HCT116 (cell line): ENCODE measurements around the gene GATM. TPM values are rescaled to one million over a fixed set of nuclear protein-coding genes. Genes with fewer than 3 reads are reported as not detected.

Experiments
- ATAC-seq: fragments of 200-7000 bp; cut with Tn5 transposase; 2 replicates; pipeline ENCODE4 v1.9.1; 2020; ENCODE audit warnings: mild to moderate bottlenecking, moderate library complexity
- BruUV-seq: library from RNA; stranded (reverse); fragments of 400-500 nt; replicated peaks from 2 replicates; lab custom pipeline; 2021; lab: Mats Ljungman, UMichigan
- CTCF ChIA-PET: fragments of 300-600 bp; sonication (Branson Sonifier 250); formaldehyde crosslinking; loops from one replicate; lab custom pipeline; 2021; ENCODE audit warnings: antibody characterized with exemption; lab: Charles Lee
- POLR2A ChIA-PET: fragments of 300-600, 350-600 bp; sonication (Branson Sonifier 250); formaldehyde crosslinking; loops from one replicate; lab custom pipeline; 2021; ENCODE audit warnings: antibody characterized with exemption; lab: Charles Lee
- RAD21 ChIA-PET, 2 experiments: fragments of 300-600 bp; sonication (Branson Sonifier 250); formaldehyde crosslinking; loops; one replicate each; lab custom pipeline; 2023; ENCODE audit warnings: low total read pairs in 2 of 2; ENCODE audit not compliant: uncharacterized antibody in 2 of 2, unreplicated experiment in 2 of 2, low non-redundant PET in 1 of 2; lab: Charles Lee
- DNase-seq: peaks from one replicate; pipeline ENCODE4 v3.0.0-alpha.2; 2010; ENCODE audit warnings: low read depth, low spot score
- H2AFZ ChIP-seq: fragments of 200-600 bp; shearing (Covaris generic), sonication (generic); 2 replicates; pipeline ENCODE4 v1.6.1; 2017; ENCODE audit warnings: low read depth, mixed run types, mixed read lengths, antibody characterized with exemption, low read length; ENCODE audit not compliant: poor library complexity, severe bottlenecking
- H3K27ac ChIP-seq: 2 replicates; pipeline ENCODE4 v1.5.1; 2012; ENCODE audit warnings: low read depth, low read length
- H3K27me3 ChIP-seq: fragments of 200-600 bp; sonication (generic); 2 replicates; pipeline ENCODE4 v1.6.1; 2016; ENCODE audit warnings: mixed run types, low read length, mixed read lengths; ENCODE audit not compliant: insufficient read depth
- H3K36me3 ChIP-seq, 2 experiments: fragments of 200-500 bp in 1 of 2; fragments of 200-600 bp in 1 of 2; sonication (Bioruptor generic) in 1 of 2; sonication (generic) in 1 of 2; 2 replicates each; pipeline versions ENCODE4 v1.5.1 to v1.6.1; 2014 to 2016; ENCODE audit warnings: low read length in 2 of 2, inconsistent platforms in 1 of 2, mixed read lengths in 1 of 2, mixed run types in 1 of 2; ENCODE audit not compliant: insufficient read depth in 2 of 2, control insufficient read depth in 1 of 2
- H3K4me1 ChIP-seq, 2 experiments: fragments of 200-600 bp in 1 of 2; sonication (generic) in 1 of 2; 2 replicates each; pipeline versions ENCODE4 v1.5.1 to v1.6.1; 2012 to 2017; ENCODE audit warnings: low read length in 2 of 2, inconsistent platforms in 1 of 2, mild to moderate bottlenecking in 1 of 2, mixed read lengths in 1 of 2, mixed run types in 1 of 2, moderate library complexity in 1 of 2; ENCODE audit not compliant: insufficient read depth in 2 of 2, control insufficient read depth in 1 of 2
- H3K4me2 ChIP-seq: fragments of 200-600 bp; sonication (generic); 2 replicates; pipeline ENCODE4 v1.6.1; 2017; ENCODE audit warnings: mixed run types, low read length, mixed read lengths
- H3K4me3 ChIP-seq, 2 experiments: fragments of 200-600 bp in 1 of 2; sonication (generic) in 1 of 2; replicated peaks in 1 of 2; 2 replicates each; pipeline ENCODE4 v1.5.1; 2011 to 2016; ENCODE audit warnings: low read length in 2 of 2, control low read depth in 1 of 2, low read depth in 1 of 2, mild to moderate bottlenecking in 1 of 2, mixed read lengths in 1 of 2, mixed run types in 1 of 2
- H3K79me2 ChIP-seq: fragments of 200-600 bp; sonication (generic); 2 replicates; pipeline ENCODE4 v1.6.1; 2017; ENCODE audit warnings: mild to moderate bottlenecking, mixed run types, low read length, moderate library complexity, mixed read lengths; ENCODE audit not compliant: insufficient read depth
- H3K9ac ChIP-seq: fragments of 200-600 bp; sonication (generic); 2 replicates; pipeline ENCODE4 v1.6.1; 2016; ENCODE audit warnings: low read length, mixed read lengths
- H3K9me2 ChIP-seq: fragments of 200-600 bp; sonication (generic), shearing (Covaris generic); 2 replicates; pipeline ENCODE4 v1.6.1; 2017; ENCODE audit warnings: mixed run types, mild to moderate bottlenecking, moderate library complexity; ENCODE audit not compliant: insufficient read depth
- H3K9me3 ChIP-seq, 2 experiments: fragments of 200-500 bp in 1 of 2; fragments of 200-600 bp in 1 of 2; sonication (Bioruptor generic) in 1 of 2; sonication (generic) in 1 of 2; 2 replicates each; pipeline ENCODE4 v1.6.1; 2014 to 2017; ENCODE audit warnings: low read length in 2 of 2, mixed read lengths in 2 of 2, inconsistent platforms in 1 of 2, low read depth in 1 of 2, mild to moderate bottlenecking in 1 of 2, mixed run types in 1 of 2, moderate library complexity in 1 of 2; ENCODE audit not compliant: control insufficient read depth in 1 of 2, insufficient read depth in 1 of 2
- H4K20me1 ChIP-seq: fragments of 200-600 bp; sonication (generic), shearing (Covaris generic); 2 replicates; pipeline ENCODE4 v1.6.1; 2017; ENCODE audit warnings: mixed run types, mild to moderate bottlenecking, moderate library complexity; ENCODE audit not compliant: insufficient read depth
- CEBPB ChIP-seq: IDR thresholded peaks from 2 replicates; pipeline ENCODE4 v1.6.1; 2012; ENCODE audit warnings: low read depth
- EGR1 ChIP-seq: IDR thresholded peaks from 2 replicates; pipeline ENCODE4 v1.6.1; 2012; ENCODE audit warnings: low read depth
- ELF1 ChIP-seq: IDR thresholded peaks from 2 replicates; pipeline ENCODE4 v1.6.1; 2012; ENCODE audit warnings: low read depth, borderline replicate concordance
- EZH2 ChIP-seq: fragments of 200-600 bp; sonication (generic); IDR thresholded peaks from 2 replicates; pipeline ENCODE4 v1.6.1; 2017; ENCODE audit warnings: antibody characterized with exemption, mixed run types
- RAD21 ChIP-seq: IDR thresholded peaks from 2 replicates; pipeline ENCODE4 v1.6.1; 2012; ENCODE audit warnings: low read depth, mild to moderate bottlenecking
- SIN3A ChIP-seq: IDR thresholded peaks from 2 replicates; pipeline ENCODE4 v1.6.1; 2012; ENCODE audit warnings: low read depth
- SP1 ChIP-seq: IDR thresholded peaks from 2 replicates; pipeline ENCODE4 v1.6.1; 2012; ENCODE audit warnings: low read depth
- SRF ChIP-seq: IDR thresholded peaks from 2 replicates; pipeline ENCODE4 v1.6.1; 2012; ENCODE audit warnings: low read depth
- intact Hi-C: fragments of 100-400 bp; cut with micrococcal nuclease; formaldehyde crosslinking; loops from 2 replicates; pipeline ENCODE4 v1.10.0; 2022
- total RNA-seq: library from RNA; stranded (reverse); gene quantifications from one replicate; pipeline ENCODE4 v1.2.1, GENCODE V29; 2021; ENCODE audit not compliant: unreplicated experiment
- TF ChIP-seq, protein P1 (sequence below): IDR thresholded peaks from 2 replicates; pipeline ENCODE4 v1.6.1; 2012
- TF ChIP-seq, protein P2 (sequence below): IDR thresholded peaks from 2 replicates; pipeline ENCODE4 v1.6.1; 2012

The GATM gene
- total RNA-seq, 1 experiment from 2014 or later: 3.1 TPM

GRCh38 chr15:45326741-45327140, 51.6 kb downstream of the GATM start:
- no peaks in the 10 kb centered on the region for H3K79me2 ChIP-seq
- no peak overlapping the region for H2AFZ ChIP-seq
- no peaks in the 10 kb centered on the region for H3K36me3 ChIP-seq
- no peak overlapping the region for H3K4me3 ChIP-seq
- no peak for DNase-seq
- intact Hi-C loops: no loop called here
- no peaks in the 10 kb centered on the region for H3K9me2 ChIP-seq
- no peaks in the 10 kb centered on the region for H3K9me3 ChIP-seq
- H3K4me2 ChIP-seq: no peak overlapping the region
- ChIA-PET RAD21 (no interaction called here), POLR2A (no interaction called here), CTCF (no interaction called here)
- BruUV-seq: no TSS peak
- no peaks in the 10 kb centered on the region for H3K27me3 ChIP-seq
- H3K27ac ChIP-seq: no peak overlapping the region
- TF ChIP-seq SRF (no peak), SIN3A (no peak), ELF1 (no peak), CEBPB (no peak), EZH2 (no peak), SP1 (no peak)
- TF ChIP-seq, protein P1, sequence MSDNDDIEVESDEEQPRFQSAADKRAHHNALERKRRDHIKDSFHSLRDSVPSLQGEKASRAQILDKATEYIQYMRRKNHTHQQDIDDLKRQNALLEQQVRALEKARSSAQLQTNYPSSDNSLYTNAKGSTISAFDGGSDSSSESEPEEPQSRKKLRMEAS: no peak
- TF ChIP-seq, protein P2, sequence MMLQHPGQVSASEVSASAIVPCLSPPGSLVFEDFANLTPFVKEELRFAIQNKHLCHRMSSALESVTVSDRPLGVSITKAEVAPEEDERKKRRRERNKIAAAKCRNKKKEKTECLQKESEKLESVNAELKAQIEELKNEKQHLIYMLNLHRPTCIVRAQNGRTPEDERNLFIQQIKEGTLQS: no peak
- no peak overlapping the region for H3K9ac ChIP-seq
- H4K20me1 ChIP-seq: no peaks in the 10 kb centered on the region
- ATAC-seq: no peak
- H3K4me1 ChIP-seq: no peaks in the 10 kb centered on the region

DNA sequence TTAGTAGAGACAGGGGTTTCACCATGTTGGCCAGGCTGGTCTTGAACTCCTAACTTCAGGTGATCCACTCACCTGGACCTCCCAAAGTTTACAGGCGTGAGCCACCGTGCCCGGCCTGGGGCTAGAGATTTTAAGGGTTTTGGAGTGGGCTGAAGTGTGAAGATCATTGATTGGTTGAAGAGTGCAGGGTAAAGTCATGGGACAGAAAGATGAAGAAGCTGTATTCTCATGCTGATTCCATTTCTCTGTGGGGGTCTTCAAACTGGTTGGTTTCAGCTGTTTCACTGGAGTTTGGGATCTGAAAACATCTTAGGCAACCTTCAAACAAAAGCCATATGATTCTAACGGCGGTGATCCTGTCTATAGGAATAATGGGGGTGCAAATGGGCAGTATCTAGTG, 52.1 kb downstream of the GATM start:
- no TSS peak for BruUV-seq
- no peak overlapping the region for H3K4me2 ChIP-seq
- CTCF ChIA-PET: no interaction called here
- no peaks in the 10 kb centered on the region for H3K4me1 ChIP-seq
- H2AFZ ChIP-seq: no peak overlapping the region
- TF ChIP-seq EGR1 (no peak), RAD21 (no peak)
- H3K4me3 ChIP-seq: no peak overlapping the region
- DNase-seq (no peak), ATAC-seq (no peak)
- RAD21 ChIA-PET: no interaction called here
- H3K36me3 ChIP-seq: no peaks in the 10 kb centered on the region
- no peaks in the 10 kb centered on the region for H4K20me1 ChIP-seq
- no peaks in the 10 kb centered on the region for H3K9me3 ChIP-seq
- intact Hi-C loops: no loop called here
- no peaks in the 10 kb centered on the region for H3K9me2 ChIP-seq
- H3K79me2 ChIP-seq: no peaks in the 10 kb centered on the region
- no peaks in the 10 kb centered on the region for H3K27me3 ChIP-seq
- POLR2A ChIA-PET: no interaction called here
- no peak overlapping the region for H3K9ac ChIP-seq
- no peak overlapping the region for H3K27ac ChIP-seq
